CMK (cell line): ENCODE results near the gene NKX2-8.

Experiments
- DNase-seq: peaks from one replicate; pipeline ENCODE4 v3.0.0-alpha.2; 2010; ENCODE audit warnings: low read depth

The NKX2-8 gene

GRCh38 chr14:36582011-36582873 lies at the start of gene NKX2-8:
TSS of gene NKX2-8 (minus strand) at chr14:36582614. CDS start at chr14:36582389, 225 bp downstream.
- DNase-seq, result no peak

GRCh38 chr14:36627981-36628380 lies 45.6 kb upstream of the NKX2-8 start:
- DNase-seq, result no peak

- no peak for DNase-seq
These were observed 43.7 kb upstream of the NKX2-8 start for GRCh38 chr14:36626151-36626550.

GRCh38 chr14:36625436-36625835 lies 43.0 kb upstream of the NKX2-8 start:
- DNase-seq, result no peak

- DNase-seq, result no peak
These were observed 42.6 kb upstream of the NKX2-8 start for GRCh38 chr14:36625014-36625413.

- no peak for DNase-seq
These were observed 37.4 kb upstream of the NKX2-8 start for GRCh38 chr14:36619853-36620252.

GRCh38 chr14:36619131-36619530 lies 36.7 kb upstream of the NKX2-8 start:
- no peak for DNase-seq

- DNase-seq, result no peak
These were observed 36.2 kb upstream of the NKX2-8 start for GRCh38 chr14:36618641-36619040.

GRCh38 chr14:36617824-36618223 lies 35.4 kb upstream of the NKX2-8 start:
- DNase-seq, result no peak

GRCh38 chr14:36605506-36605857 lies 23.1 kb upstream of the NKX2-8 start:
- no peak for DNase-seq

- no peak for DNase-seq
These were observed 22.5 kb upstream of the NKX2-8 start for GRCh38 chr14:36604757-36605505.

GRCh38 chr14:36600431-36600830 lies 18.0 kb upstream of the NKX2-8 start:
- DNase-seq, result no peak

GRCh38 chr14:36591482-36591881 lies 9.1 kb upstream of the NKX2-8 start:
- DNase-seq, result no peak

- DNase-seq, result no peak
These were observed 6.4 kb upstream of the NKX2-8 start for GRCh38 chr14:36588788-36589187.

GRCh38 chr14:36588119-36588518 lies 5.7 kb upstream of the NKX2-8 start:
- no peak for DNase-seq

GRCh38 chr14:36585100-36585499 lies 2.7 kb upstream of the NKX2-8 start:
- DNase-seq, result no peak

GRCh38 chr14:36583893-36584811 lies 1.7 kb upstream of the NKX2-8 start:
- DNase-seq, result no peak

GRCh38 chr14:36583242-36583892 lies 953 bp upstream of the NKX2-8 start:
- no peak for DNase-seq

- DNase-seq, result no peak
These were observed 444 bp upstream of the NKX2-8 start for GRCh38 chr14:36582874-36583241.

- DNase-seq, result no peak
These were observed 1.3 kb downstream of the NKX2-8 start for GRCh38 chr14:36580856-36581831.
